Kidney (tissue), 14 donors: ENCODE data around the gene RAB20. TPM values are rescaled to one million over a fixed set of nuclear protein-coding genes. Genes with fewer than 3 reads are reported as not detected.
A peak's percentile ranks its signal among the peaks of the same experiment; 100 is the strongest.

Experiments used
- DNase-seq, 5 donors: peaks; one replicate each; pipeline ENCODE4 v3.0.0-alpha.2; 2013 to 2020
- FAIRE-seq: peaks from 2 replicates; lab custom pipeline; 2012; peaks lifted over from hg19 to GRCh38; lab: Jason Lieb, UNC
- H3K27ac ChIP-seq, 2 donors: one replicate each; pipeline ENCODE4 v1.7.0; 2013; ENCODE audit warnings: low read depth in 2 of 2, low read length in 2 of 2, inconsistent platforms in 1 of 2
- H3K27me3 ChIP-seq: one replicate; pipeline ENCODE4 v1.7.1; 2013; ENCODE audit warnings: low read length, inconsistent platforms; ENCODE audit not compliant: control insufficient read depth, insufficient read depth
- H3K36me3 ChIP-seq, 3 donors: one replicate each; pipeline versions ENCODE4 v1.7.0 to v1.7.1; 2013; ENCODE audit warnings: low read length in 3 of 3, control low read depth in 1 of 3, inconsistent platforms in 1 of 3; ENCODE audit not compliant: insufficient read depth in 3 of 3, control insufficient read depth in 2 of 3
- H3K4me1 ChIP-seq, 3 donors: one replicate each; pipeline versions ENCODE4 v1.7.0 to v1.7.1; 2013; ENCODE audit warnings: low read length in 3 of 3, inconsistent platforms in 1 of 3, low read depth in 1 of 3; ENCODE audit not compliant: control insufficient read depth in 2 of 3, insufficient read depth in 2 of 3
- H3K4me3 ChIP-seq, 3 donors: one replicate each; pipeline versions ENCODE4 v1.7.0 to v1.8.1; 2013; ENCODE audit warnings: low read length in 3 of 3, control low read depth in 1 of 3, inconsistent platforms in 1 of 3
- H3K9ac ChIP-seq, 3 donors: one replicate each; pipeline versions ENCODE4 v1.7.0 to v1.7.1; 2013; ENCODE audit warnings: low read length in 3 of 3, control low read depth in 1 of 3, inconsistent platforms in 1 of 3
- H3K9me3 ChIP-seq, 3 donors: one replicate each; pipeline versions ENCODE4 v1.7.0 to v1.7.1; 2013; ENCODE audit warnings: low read length in 3 of 3, control low read depth in 1 of 3, inconsistent platforms in 1 of 3; ENCODE audit not compliant: control insufficient read depth in 2 of 3, insufficient read depth in 1 of 3
- CTCF ChIP-seq: IDR thresholded peaks from 3 replicates; pipeline ENCODE4 v1.5.1; 2012; ENCODE audit warnings: mild to moderate bottlenecking, moderate library complexity, borderline replicate concordance; ENCODE audit not compliant: insufficient read depth; ENCODE audit errors: extremely low read depth
- intact Hi-C: fragments of 100-400 bp; cut with DNase I; formaldehyde crosslinking; loops from one replicate; pipeline ENCODE4 v1.11.1; 2022
- polyA plus RNA-seq: library from polyadenylated mRNA; stranded (reverse); fragments of 350-450 nt; fragmentation: Illumina TruSeq; extraction: RNeasy Lipid Tissue Mini Kit (QIAGEN cat#74804); gene quantifications from one replicate; pipeline ENCODE4 v1.2.3, GENCODE V29; 2014; ENCODE audit warnings: low read depth, low replicate concordance; ENCODE audit not compliant: insufficient read depth
- total RNA-seq: library from RNA; stranded (reverse); fragmentation: NEBNext Ultra II Directional; extraction: Animal tissue kit (Norgen Biotek cat#: 25700); gene quantifications from one replicate; pipeline ENCODE4 v1.2.1, GENCODE V29; 2021
- donor health status: control.
- donor health status: control.
- donor health status: control.
- donor health status: control.
- donor health status: control.
- donor health status: DM: yes; HTN: yes; CAD: no.
- donor health status: Normal renal cell carcinoma (clear cell type).

RAB20 gene
- total and polyA plus RNA-seq, 2 donors from 2014 or later = 33.6 to 47.7 TPM

- no peak overlapping the region for H3K9ac ChIP-seq
- FAIRE-seq = no peak
- H3K27ac ChIP-seq = no peak overlapping the region
- TF ChIP-seq CTCF = no peak
- no peaks in the 10 kb centered on the region for H3K27me3 ChIP-seq
- no peaks in the 10 kb centered on the region for H3K36me3 ChIP-seq
- peak in 1 of 5 donors; percentile 16 for DNase-seq
- intact Hi-C loops = no loop called here
- H3K4me3 ChIP-seq = no peak overlapping the region
- H3K9me3 ChIP-seq = no peaks in the 10 kb centered on the region
- H3K4me1 ChIP-seq = no peaks in the 10 kb centered on the region
Measured at GRCh38 chr13:110583178-110583865, 21.8 kb upstream of the RAB20 start.

- no peak overlapping the region for H3K4me3 ChIP-seq
- intact Hi-C loops = no loop called here
- no peak for DNase-seq
- no peak overlapping the region for H3K9ac ChIP-seq
- FAIRE-seq = no peak
- no peaks in the 10 kb centered on the region for H3K4me1 ChIP-seq
- no peaks in the 10 kb centered on the region for H3K9me3 ChIP-seq
- no peak overlapping the region for H3K27ac ChIP-seq
- TF ChIP-seq CTCF = no peak
- H3K36me3 ChIP-seq = no peaks in the 10 kb centered on the region
- no peaks in the 10 kb centered on the region for H3K27me3 ChIP-seq
Measured at GRCh38 chr13:110582421-110582954, 21.0 kb upstream of the RAB20 start.

- Histone ChIP-seq H3K36me3 (no peaks in the 10 kb centered on the region), H3K4me1 (no peaks in the 10 kb centered on the region), H3K27me3 (no peaks in the 10 kb centered on the region), H3K4me3 (no peak overlapping the region), H3K27ac (no peak overlapping the region), H3K9ac (no peak overlapping the region), H3K9me3 (no peaks in the 10 kb centered on the region)
- no peak for TF ChIP-seq CTCF
- DNase-seq (no peak), FAIRE-seq (no peak)
- intact Hi-C loops = no loop called here
Measured at GRCh38 chr13:110581506-110582185, 20.1 kb upstream of the RAB20 start.
